ENCODE data around the gene ARAP1. TPM values are rescaled to one million over a fixed set of nuclear protein-coding genes. Genes with fewer than 3 reads are reported as not detected.

The ARAP1 gene
- total RNA-seq, 1 donor from 2014 or later, result 139 TPM

DNA sequence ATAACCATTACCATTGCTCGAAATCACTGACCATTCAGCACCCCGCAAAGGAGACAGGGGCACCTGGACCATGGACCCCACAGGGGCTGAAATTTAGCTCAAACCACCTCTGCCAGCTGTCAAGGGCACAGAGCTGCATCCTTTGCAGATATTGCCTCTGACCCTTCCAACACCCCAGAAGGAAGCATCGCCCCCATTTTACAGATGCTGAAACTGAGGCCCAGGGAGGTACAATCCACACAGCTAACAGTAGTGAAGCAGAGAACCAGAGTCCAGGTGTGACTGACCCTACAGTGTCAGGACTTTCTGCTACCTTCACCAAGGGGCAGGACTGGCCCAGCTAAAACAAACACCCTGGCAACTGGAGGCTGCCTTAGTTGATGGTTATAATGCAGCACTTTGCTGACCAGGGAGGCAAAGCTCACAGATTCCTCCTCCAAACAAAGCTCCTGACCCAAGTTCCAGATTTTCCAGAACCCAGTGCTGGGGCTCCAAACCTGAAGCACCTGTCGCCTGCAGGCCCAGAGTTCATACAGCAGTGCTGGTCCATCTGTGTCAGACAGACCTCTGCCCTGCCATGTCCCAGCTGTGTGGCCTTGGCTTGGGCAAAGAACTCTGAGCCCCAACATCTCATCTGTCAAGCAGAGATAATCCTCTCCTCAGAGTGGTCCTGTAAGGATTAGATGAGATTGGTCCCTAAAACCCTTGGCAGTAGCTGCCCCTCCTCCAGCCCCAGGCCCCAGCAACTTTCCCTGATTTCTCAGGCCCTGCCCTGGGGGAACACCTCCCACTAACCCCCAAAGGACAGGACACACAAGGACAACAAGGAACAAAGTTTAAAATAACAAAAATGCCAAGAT is 15.2 kb upstream of the ARAP1 start:
- ChIA-PET CTCF (interaction anchor here (0.8 kb wide), 1 partner anchor 25 kb away, joined by 3 read pairs; no protein-coding TSS in a partner anchor), POLR2A (interaction anchor here (0.5 to 1.2 kb wide), 3 partner anchors 11 to 30 kb away, joined by 3 to 8 read pairs (median 3); no protein-coding TSS in a partner anchor)
- TF ChIP-seq, protein P1, sequence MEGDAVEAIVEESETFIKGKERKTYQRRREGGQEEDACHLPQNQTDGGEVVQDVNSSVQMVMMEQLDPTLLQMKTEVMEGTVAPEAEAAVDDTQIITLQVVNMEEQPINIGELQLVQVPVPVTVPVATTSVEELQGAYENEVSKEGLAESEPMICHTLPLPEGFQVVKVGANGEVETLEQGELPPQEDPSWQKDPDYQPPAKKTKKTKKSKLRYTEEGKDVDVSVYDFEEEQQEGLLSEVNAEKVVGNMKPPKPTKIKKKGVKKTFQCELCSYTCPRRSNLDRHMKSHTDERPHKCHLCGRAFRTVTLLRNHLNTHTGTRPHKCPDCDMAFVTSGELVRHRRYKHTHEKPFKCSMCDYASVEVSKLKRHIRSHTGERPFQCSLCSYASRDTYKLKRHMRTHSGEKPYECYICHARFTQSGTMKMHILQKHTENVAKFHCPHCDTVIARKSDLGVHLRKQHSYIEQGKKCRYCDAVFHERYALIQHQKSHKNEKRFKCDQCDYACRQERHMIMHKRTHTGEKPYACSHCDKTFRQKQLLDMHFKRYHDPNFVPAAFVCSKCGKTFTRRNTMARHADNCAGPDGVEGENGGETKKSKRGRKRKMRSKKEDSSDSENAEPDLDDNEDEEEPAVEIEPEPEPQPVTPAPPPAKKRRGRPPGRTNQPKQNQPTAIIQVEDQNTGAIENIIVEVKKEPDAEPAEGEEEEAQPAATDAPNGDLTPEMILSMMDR (IDR thresholded peaks at IDR 0.05), result no peak
- Mint-ChIP-seq H3K4me3 (no peak overlapping the region), H3K36me3 (ENCODE audit: low read depth) (peaks cover 3% of the 10 kb centered on the region), H3K4me1 (peaks cover 19% of the 10 kb centered on the region), H3K27me3 (no peaks in the 10 kb centered on the region), H3K9me3 (no peaks in the 10 kb centered on the region), H3K27ac (peak overlapping the region; percentile 35)
- no peak for DNase-seq
- intact Hi-C loops (cut with micrococcal nuclease), result no loop called here
- no peak for ATAC-seq (ENCODE audit: low read depth)

DNA sequence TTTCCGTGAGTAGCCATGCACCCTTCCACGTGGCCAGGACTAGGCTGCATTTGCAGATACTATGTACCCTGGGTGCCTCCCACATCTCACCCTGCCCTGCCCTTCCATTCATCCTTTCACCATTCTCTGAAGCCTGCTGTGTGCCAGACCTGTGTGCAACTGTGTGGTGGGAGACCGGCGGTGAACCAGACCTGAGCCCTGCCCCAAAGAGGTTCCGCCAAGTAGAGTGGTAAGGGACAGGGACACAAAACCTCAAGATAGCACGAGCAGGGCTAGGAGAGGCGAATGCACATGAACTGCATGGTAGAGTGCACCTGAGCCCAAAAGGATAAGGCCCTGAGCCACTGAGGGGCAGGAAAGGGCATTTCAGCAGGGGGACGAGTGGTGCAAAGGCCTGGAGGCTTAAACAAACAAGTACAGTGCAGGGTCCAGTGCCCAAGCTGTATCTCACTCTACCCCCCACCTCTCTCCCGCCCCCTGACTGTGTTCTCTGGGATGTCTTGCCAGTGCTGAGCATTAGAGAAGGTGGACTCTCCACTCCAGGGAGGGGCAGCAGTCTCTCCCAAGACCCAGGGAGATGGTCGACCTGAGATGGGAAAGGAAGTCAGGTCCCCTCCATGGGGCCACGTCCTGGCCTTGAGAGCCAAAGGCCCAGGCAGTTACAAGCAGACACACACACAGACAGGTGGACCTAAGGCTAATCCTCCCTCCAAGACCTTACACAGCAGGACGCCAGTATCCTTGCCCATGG is 14.1 kb upstream of the ARAP1 start:
- ATAC-seq (ENCODE audit: low read depth), result no peak
- Mint-ChIP-seq H3K9me3 (no peaks in the 10 kb centered on the region), H3K27me3 (no peaks in the 10 kb centered on the region), H3K27ac (no peak overlapping the region), H3K4me1 (peaks cover 23% of the 10 kb centered on the region), H3K4me3 (no peak overlapping the region), H3K36me3 (ENCODE audit: low read depth) (peaks cover 2% of the 10 kb centered on the region)
- DNase-seq, result no peak
- intact Hi-C loops (cut with micrococcal nuclease), result no loop called here
- ChIA-PET CTCF (interaction anchor here (0.6 to 1.4 kb wide), 2 partner anchors 41 to 471 kb away, joined by 3 read pairs; no protein-coding TSS in a partner anchor), POLR2A (interaction anchor here (1.3 kb wide), 1 partner anchor 21 kb away, joined by 4 read pairs; no protein-coding TSS in a partner anchor)
- TF ChIP-seq, protein P1 (IDR thresholded peaks at IDR 0.05), result no peak

DNA sequence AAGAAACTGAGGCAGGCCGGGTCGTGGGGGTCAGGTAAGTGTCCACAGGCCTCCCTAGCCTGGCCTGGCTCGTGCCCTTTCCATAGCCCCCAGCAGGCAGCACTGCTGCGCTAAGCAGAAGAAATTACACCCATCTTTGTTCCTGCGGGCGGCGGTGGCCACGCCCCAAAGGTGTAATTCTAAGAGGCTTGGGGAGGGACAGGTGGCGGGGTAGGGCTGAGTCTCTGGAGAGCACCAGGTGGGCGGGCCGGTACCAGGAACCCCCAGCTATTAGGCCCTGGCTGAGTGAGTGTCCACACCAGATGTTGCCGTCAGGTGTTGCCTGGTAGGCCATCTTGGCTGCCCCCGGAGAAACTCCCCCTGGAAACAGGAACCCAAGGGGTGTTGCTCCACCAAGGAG is 12.3 kb upstream of the ARAP1 start:
- no peak overlapping the region for H3K4me3 Mint-ChIP-seq
- DNase-seq, result no peak
- TF ChIP-seq, protein P1 (IDR thresholded peaks at IDR 0.05), result no peak
- H3K4me1 Mint-ChIP-seq, result peaks cover 23% of the 10 kb centered on the region
- H3K9me3 Mint-ChIP-seq, result no peaks in the 10 kb centered on the region
- no peak overlapping the region for H3K27ac Mint-ChIP-seq
- H3K27me3 Mint-ChIP-seq, result no peaks in the 10 kb centered on the region
- no peaks in the 10 kb centered on the region for H3K36me3 Mint-ChIP-seq (ENCODE audit: low read depth)
- CTCF ChIA-PET, result no interaction called here
- intact Hi-C loops (cut with micrococcal nuclease), result no loop called here
- POLR2A ChIA-PET, result no interaction called here
- no peak for ATAC-seq (ENCODE audit: low read depth)

DNA sequence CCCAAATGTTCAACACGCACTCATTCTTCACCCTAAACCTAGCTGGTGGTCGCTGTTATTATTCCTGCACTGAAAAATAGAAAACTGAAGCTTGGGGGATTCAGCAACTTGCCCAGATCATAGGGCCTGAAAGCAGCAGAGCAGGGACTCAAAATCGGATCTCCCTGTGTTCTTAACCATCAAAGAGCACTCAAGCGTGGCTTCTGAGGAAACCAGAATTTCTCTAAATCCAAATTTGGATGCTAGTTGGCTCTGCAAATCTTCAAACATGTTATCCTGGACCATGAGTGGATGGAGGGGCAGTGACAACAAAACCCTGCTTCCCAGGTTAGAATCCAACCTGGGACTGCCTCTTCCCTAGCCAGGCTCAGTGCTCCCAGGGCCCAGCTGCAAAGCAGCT is 11.6 kb upstream of the ARAP1 start:
- Mint-ChIP-seq H3K4me3 (no peak overlapping the region), H3K27ac (peak overlapping the region; percentile 43), H3K4me1 (peaks cover 24% of the 10 kb centered on the region), H3K9me3 (no peaks in the 10 kb centered on the region), H3K27me3 (no peaks in the 10 kb centered on the region), H3K36me3 (ENCODE audit: low read depth) (peaks cover 1% of the 10 kb centered on the region)
- CTCF ChIA-PET, result no interaction called here
- intact Hi-C loops (cut with micrococcal nuclease), result loop anchor here (1.0 kb wide), 1 partner anchor 26 kb away; no protein-coding TSS in a partner anchor
- TF ChIP-seq, protein P1 (IDR thresholded peaks at IDR 0.05), result no peak
- POLR2A ChIA-PET, result interaction anchor here (1.3 to 2.2 kb wide), 2 partner anchors 25 to 58 kb away, joined by 3 to 14 read pairs; no protein-coding TSS in a partner anchor
- no peak for DNase-seq
- no peak for ATAC-seq (ENCODE audit: low read depth)
